Neural progenitor cell (in vitro differentiated cells): Measurements from ENCODE around the gene NCAPD3. TPM values are rescaled to one million over a fixed set of nuclear protein-coding genes. Genes with fewer than 3 reads are reported as not detected.
"Not testable (repeated sequence)": the region's sequence is repeated elsewhere in the genome, so short reads cannot be mapped to it uniquely, and the experiment has no call there.

Experiments
- DNase-seq: peaks from one replicate; pipeline ENCODE4 v3.0.0-alpha.2; 2016; ENCODE audit warnings: low spot score
- H2AFZ ChIP-seq: fragments of 200-600 bp; sonication (generic); replicated peaks from 2 replicates; pipeline ENCODE4 v1.6.1; 2016; ENCODE audit warnings: antibody characterized with exemption
- H3F3A ChIP-seq: fragments of 200-600 bp; sonication (generic); 2 replicates; pipeline ENCODE4 v1.6.1; 2016; ENCODE audit warnings: antibody characterized with exemption, low read depth
- H3K27ac ChIP-seq: fragments of 200-600 bp; sonication (generic); 2 replicates; pipeline ENCODE4 v1.5.1; 2016; ENCODE audit warnings: mild to moderate bottlenecking
- H3K27me3 ChIP-seq: fragments of 200-600 bp; sonication (generic); 2 replicates; pipeline ENCODE4 v1.6.1; 2016; ENCODE audit warnings: mild to moderate bottlenecking, moderate library complexity
- H3K36me3 ChIP-seq: fragments of 200-600 bp; sonication (generic); 2 replicates; pipeline ENCODE4 v1.5.1; 2016
- H3K4me1 ChIP-seq: fragments of 200-600 bp; sonication (generic); 2 replicates; pipeline ENCODE4 v1.6.1; 2016; ENCODE audit warnings: mixed run types
- H3K4me2 ChIP-seq: fragments of 200-600 bp; sonication (generic); 2 replicates; pipeline ENCODE4 v1.6.1; 2016
- H3K4me3 ChIP-seq: fragments of 200-600 bp; sonication (generic); 2 replicates; pipeline ENCODE4 v1.5.1; 2016
- H3K79me2 ChIP-seq: fragments of 200-600 bp; sonication (generic); 2 replicates; pipeline ENCODE4 v1.6.1; 2016; ENCODE audit warnings: low read depth
- H3K9ac ChIP-seq: fragments of 200-600 bp; sonication (generic); 2 replicates; pipeline ENCODE4 v1.6.1; 2016
- H3K9me3 ChIP-seq: fragments of 200-600 bp; sonication (generic); 2 replicates; pipeline ENCODE4 v1.5.1; 2016; ENCODE audit warnings: low read depth
- H4K20me1 ChIP-seq: fragments of 200-600 bp; sonication (generic); 2 replicates; pipeline ENCODE4 v1.6.1; 2016; ENCODE audit warnings: low read depth
- H3K27ac Mint-ChIP-seq: 3 replicates; pipeline ENCODE4 v1.8.0; 2021; ENCODE audit warnings: mixed read lengths
- H3K27me3 Mint-ChIP-seq: 2 replicates; pipeline ENCODE4 v1.8.0; 2022; ENCODE audit warnings: low read depth, mild to moderate bottlenecking, inconsistent platforms, moderate library complexity, mixed read lengths; ENCODE audit not compliant: insufficient read depth
- H3K36me3 Mint-ChIP-seq: 3 replicates; pipeline ENCODE4 v1.8.0; 2021; ENCODE audit warnings: mixed read lengths
- H3K4me1 Mint-ChIP-seq: 3 replicates; pipeline ENCODE4 v1.8.0; 2021; ENCODE audit warnings: mixed read lengths
- H3K4me3 Mint-ChIP-seq: 3 replicates; pipeline ENCODE4 v1.8.0; 2021; ENCODE audit warnings: mild to moderate bottlenecking, moderate library complexity, mixed read lengths
- H3K9me3 Mint-ChIP-seq: 3 replicates; pipeline ENCODE4 v1.8.0; 2020; ENCODE audit warnings: mixed read lengths
- EZH2 ChIP-seq: fragments of 200-600 bp; sonication (generic); IDR thresholded peaks from 2 replicates; pipeline ENCODE4 v1.6.1; 2017; ENCODE audit warnings: antibody characterized with exemption, mild to moderate bottlenecking, moderate library complexity
- EZH2phosphoT487 ChIP-seq: fragments of 200-600 bp; sonication (generic); IDR thresholded peaks from 2 replicates; pipeline ENCODE4 v1.6.1; 2017; ENCODE audit warnings: antibody characterized with exemption
- total RNA-seq: library from RNA; depleted of rRNA; stranded (reverse); fragments of >200 nt; gene quantifications from 2 replicates; pipeline ENCODE4 v1.2.3, GENCODE V29; 2015; ENCODE audit warnings: low replicate concordance
- TF ChIP-seq, protein P1 (sequence below): fragments of 200-600 bp; sonication (generic); IDR thresholded peaks from 2 replicates; pipeline ENCODE4 v1.5.1; 2017; ENCODE audit warnings: antibody characterized with exemption, mild to moderate bottlenecking

NCAPD3 gene
- total RNA-seq, 1 donor from 2014 or later = 41.0 TPM

DNA sequence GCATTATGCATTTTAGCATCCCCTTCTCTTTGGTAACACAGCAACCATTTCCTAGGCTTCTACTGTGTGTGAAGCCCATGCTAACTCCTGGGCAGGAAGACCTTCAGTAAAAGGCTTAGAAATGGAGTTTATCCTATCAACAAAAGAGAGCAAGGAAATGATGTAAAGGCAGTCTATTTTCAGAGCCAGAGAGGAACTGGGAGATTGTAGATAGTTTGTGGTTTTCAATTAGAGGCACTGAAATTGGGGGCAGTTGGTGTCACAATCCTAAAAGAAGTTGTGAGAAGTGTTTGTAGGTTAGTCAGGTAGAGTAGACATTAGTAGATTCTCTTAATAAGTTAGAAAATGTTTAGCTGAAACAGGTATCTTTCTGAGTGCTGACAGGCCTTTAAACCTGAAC is 36.7 kb upstream of the NCAPD3 start:
- Histone ChIP-seq H3K4me2 (no peak overlapping the region), H3K79me2 (no peaks in the 10 kb centered on the region), H3K36me3 (no peaks in the 10 kb centered on the region), H3K4me1 (no peaks in the 10 kb centered on the region), H3K9ac (no peak overlapping the region), H2AFZ (no peak overlapping the region), H3K27me3 (no peaks in the 10 kb centered on the region), H3K27ac (no peak overlapping the region), H3K9me3 (no peaks in the 10 kb centered on the region), H3F3A (no peaks in the 10 kb centered on the region), H4K20me1 (peaks cover under 1% of the 10 kb centered on the region), H3K4me3 (no peak overlapping the region)
- Mint-ChIP-seq H3K4me3 (no peak overlapping the region), H3K27ac (no peak overlapping the region), H3K36me3 (peaks cover 9% of the 10 kb centered on the region), H3K27me3 (no peaks in the 10 kb centered on the region), H3K9me3 (no peaks in the 10 kb centered on the region), H3K4me1 (no peaks in the 10 kb centered on the region)
- TF ChIP-seq EZH2 (no peak), EZH2phosphoT487 (no peak)
- TF ChIP-seq, protein P1, sequence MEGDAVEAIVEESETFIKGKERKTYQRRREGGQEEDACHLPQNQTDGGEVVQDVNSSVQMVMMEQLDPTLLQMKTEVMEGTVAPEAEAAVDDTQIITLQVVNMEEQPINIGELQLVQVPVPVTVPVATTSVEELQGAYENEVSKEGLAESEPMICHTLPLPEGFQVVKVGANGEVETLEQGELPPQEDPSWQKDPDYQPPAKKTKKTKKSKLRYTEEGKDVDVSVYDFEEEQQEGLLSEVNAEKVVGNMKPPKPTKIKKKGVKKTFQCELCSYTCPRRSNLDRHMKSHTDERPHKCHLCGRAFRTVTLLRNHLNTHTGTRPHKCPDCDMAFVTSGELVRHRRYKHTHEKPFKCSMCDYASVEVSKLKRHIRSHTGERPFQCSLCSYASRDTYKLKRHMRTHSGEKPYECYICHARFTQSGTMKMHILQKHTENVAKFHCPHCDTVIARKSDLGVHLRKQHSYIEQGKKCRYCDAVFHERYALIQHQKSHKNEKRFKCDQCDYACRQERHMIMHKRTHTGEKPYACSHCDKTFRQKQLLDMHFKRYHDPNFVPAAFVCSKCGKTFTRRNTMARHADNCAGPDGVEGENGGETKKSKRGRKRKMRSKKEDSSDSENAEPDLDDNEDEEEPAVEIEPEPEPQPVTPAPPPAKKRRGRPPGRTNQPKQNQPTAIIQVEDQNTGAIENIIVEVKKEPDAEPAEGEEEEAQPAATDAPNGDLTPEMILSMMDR = no peak
- no peak for DNase-seq

DNA sequence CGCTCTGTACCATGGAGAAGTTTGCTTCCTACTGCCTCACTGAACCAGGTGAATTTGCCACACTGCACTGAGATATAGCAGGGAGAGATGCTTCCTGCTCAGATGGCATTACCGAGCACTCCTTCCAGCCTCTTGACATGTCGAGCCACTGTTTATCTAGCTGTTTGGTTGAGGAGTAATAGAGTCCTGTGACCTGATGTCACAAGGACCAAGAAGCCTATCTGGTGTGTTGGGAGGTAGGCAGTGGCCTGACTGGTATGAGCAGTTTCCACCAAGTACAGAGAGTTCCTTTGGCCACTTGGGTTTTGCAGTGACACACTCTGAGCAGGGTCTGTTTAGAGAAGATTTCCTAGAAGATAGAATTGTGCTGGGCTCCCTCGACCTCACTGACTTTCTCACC is 34.8 kb upstream of the NCAPD3 start:
- peaks cover 4% of the 10 kb centered on the region for H3K4me1 ChIP-seq
- no peak for DNase-seq
- no peak overlapping the region for H3K9ac ChIP-seq
- no peaks in the 10 kb centered on the region for H3K9me3 Mint-ChIP-seq
- H3K4me2 ChIP-seq = no peak overlapping the region
- no peak overlapping the region for H3K27ac ChIP-seq
- H3K36me3 ChIP-seq = no peaks in the 10 kb centered on the region
- H3K4me3 ChIP-seq = no peak overlapping the region
- peaks cover 8% of the 10 kb centered on the region for H3K4me1 Mint-ChIP-seq
- peaks cover 9% of the 10 kb centered on the region for H4K20me1 ChIP-seq
- peaks cover 5% of the 10 kb centered on the region for H3K36me3 Mint-ChIP-seq
- H3K27ac Mint-ChIP-seq = no peak overlapping the region
- TF ChIP-seq, protein P1 = no peak
- TF ChIP-seq EZH2 = no peak
- no peak for TF ChIP-seq EZH2phosphoT487
- H3K4me3 Mint-ChIP-seq = no peak overlapping the region
- no peaks in the 10 kb centered on the region for H3K27me3 ChIP-seq
- H3K27me3 Mint-ChIP-seq = no peaks in the 10 kb centered on the region
- peaks cover 17% of the 10 kb centered on the region for H3K79me2 ChIP-seq
- H3F3A ChIP-seq = no peaks in the 10 kb centered on the region
- H2AFZ ChIP-seq = no peak overlapping the region
- no peaks in the 10 kb centered on the region for H3K9me3 ChIP-seq

DNA sequence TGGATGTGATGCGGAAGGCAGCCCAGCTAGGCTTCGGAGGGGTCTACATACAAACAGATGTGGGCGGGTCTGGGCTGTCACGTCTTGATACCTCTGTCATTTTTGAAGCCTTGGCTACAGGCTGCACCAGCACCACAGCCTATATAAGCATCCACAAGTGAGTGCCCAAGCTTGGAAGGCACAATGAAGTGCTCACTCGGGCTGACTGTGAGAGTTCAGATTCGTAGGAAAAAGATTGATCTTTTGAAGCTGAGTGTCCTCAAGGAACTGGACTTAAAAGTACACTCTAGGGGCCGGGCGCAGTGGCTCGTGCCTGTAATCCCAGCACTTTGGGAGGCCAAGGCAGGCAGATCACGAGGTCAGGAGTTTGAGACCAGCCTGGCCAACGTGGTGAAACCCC is 33.3 kb upstream of the NCAPD3 start:
- Mint-ChIP-seq H3K36me3 (peaks cover 3% of the 10 kb centered on the region), H3K4me1 (peaks cover 11% of the 10 kb centered on the region), H3K9me3 (no peaks in the 10 kb centered on the region), H3K27ac (no peak overlapping the region), H3K4me3 (no peak overlapping the region), H3K27me3 (peaks cover 2% of the 10 kb centered on the region)
- Histone ChIP-seq H3K27me3 (no peaks in the 10 kb centered on the region), H3K9ac (no peak overlapping the region), H3K79me2 (peaks cover 23% of the 10 kb centered on the region), H3K36me3 (no peaks in the 10 kb centered on the region), H4K20me1 (peaks cover 9% of the 10 kb centered on the region), H3F3A (no peaks in the 10 kb centered on the region), H3K4me3 (no peak overlapping the region), H3K9me3 (no peaks in the 10 kb centered on the region), H3K27ac (no peak overlapping the region), H3K4me2 (no peak overlapping the region), H3K4me1 (peaks cover 8% of the 10 kb centered on the region), H2AFZ (no peak overlapping the region)
- TF ChIP-seq, protein P1 = no peak
- TF ChIP-seq EZH2 = no peak
- DNase-seq = no peak

DNA sequence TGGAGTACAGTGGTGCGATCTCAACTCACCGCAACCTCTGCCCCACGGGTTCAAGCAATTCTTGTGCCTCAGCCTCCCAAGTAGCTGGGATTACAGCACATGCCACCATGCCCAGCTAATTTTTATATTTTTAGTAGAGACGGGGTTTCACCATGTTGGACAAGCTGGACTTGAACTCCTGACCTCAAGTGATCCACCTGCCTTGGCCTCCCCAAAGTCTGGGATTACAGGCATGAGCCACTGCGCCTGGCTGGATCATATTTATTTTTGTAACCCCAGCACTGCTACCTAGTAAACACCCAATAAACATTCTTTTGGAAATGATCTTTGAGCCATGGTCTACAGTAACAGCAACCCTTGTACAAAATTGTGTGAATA is 31.4 kb upstream of the NCAPD3 start:
- H3K9me3 Mint-ChIP-seq, H3K36me3 Mint-ChIP-seq, H3K4me2 ChIP-seq, H3K9me3 ChIP-seq, DNase-seq, H3K4me3 ChIP-seq, H3K36me3 ChIP-seq, H3F3A ChIP-seq, H3K27ac Mint-ChIP-seq, H4K20me1 ChIP-seq, H3K27me3 Mint-ChIP-seq, H3K9ac ChIP-seq, H2AFZ ChIP-seq, H3K27me3 ChIP-seq, H3K4me3 Mint-ChIP-seq, H3K27ac ChIP-seq: not testable (repeated sequence)
- H3K4me1 ChIP-seq = peaks cover 11% of the 10 kb centered on the region
- peaks cover 17% of the 10 kb centered on the region for H3K4me1 Mint-ChIP-seq
- H3K79me2 ChIP-seq = peaks cover 29% of the 10 kb centered on the region
